Measurements from ENCODE around the gene C11orf21. TPM values are rescaled to one million over a fixed set of nuclear protein-coding genes. Genes with fewer than 3 reads are reported as not detected.
A peak's percentile ranks its signal among the peaks of the same experiment; 100 is the strongest.

Gene C11orf21
- total and polyA plus RNA-seq, 2 experiments from 2014 or later = 0.17 to 0.68 TPM

DNA sequence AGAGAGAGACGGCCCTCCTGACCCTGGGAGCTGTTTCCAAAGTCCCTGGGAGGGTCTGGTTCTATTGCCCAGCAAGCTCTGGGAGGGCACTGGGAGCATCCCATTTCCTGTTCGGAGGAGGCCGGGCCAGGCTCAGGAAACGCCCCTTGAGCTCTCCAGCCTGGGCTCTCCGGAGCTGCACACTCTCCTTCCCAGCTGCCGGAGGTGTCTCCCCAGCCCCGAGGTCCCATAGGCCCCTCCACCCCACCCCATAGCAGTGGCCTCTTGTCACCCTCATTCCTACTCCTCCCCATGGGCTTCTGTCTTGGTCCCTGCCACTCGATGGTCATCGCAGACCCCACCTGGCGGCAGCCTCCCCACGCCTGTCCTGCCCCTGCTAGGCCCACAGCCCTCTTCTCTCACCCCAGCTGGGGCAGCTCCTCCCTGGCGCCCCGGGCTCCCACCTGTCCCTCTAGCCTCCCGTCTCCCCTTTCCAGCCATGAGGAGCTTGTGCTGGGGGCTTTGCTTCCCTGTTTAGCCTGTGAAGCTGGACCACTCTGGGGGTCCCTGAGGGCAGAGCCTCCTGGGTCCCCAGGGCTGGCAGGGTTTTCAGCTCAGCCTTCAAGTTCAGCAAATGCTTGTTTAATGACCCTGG, 2.9 kb upstream of the C11orf21 start:
- no peak overlapping the region for H2AFZ ChIP-seq
- H3K4me3 ChIP-seq = no peak overlapping the region
- no peaks in the 10 kb centered on the region for H3K9me3 ChIP-seq (ENCODE audit: low read depth)
- 92% methylated on average over 14 of the region's 14 CpGs for WGBS (ENCODE audit: low lambda C conversion rate, missing lambda C conversion rate)
- peak overlapping the region; percentile 70 for H3K4me2 ChIP-seq
- H3K27ac ChIP-seq = peak overlapping the region; percentile 99
- H3K4me1 ChIP-seq (ENCODE audit: insufficient read depth) = peaks cover 57% of the 10 kb centered on the region
- no peaks in the 10 kb centered on the region for H3K79me2 ChIP-seq
- no peaks in the 10 kb centered on the region for H3K27me3 ChIP-seq
- no peak for DNase-seq (ENCODE audit: low spot score)
- H3K36me3 ChIP-seq (replicated peaks; ENCODE audit: insufficient read depth, low read depth) = no peaks in the 10 kb centered on the region
- TF ChIP-seq EZH2phosphoT487 (IDR thresholded peaks at IDR 0.05; ENCODE audit: low read depth, severe bottlenecking, unreplicated experiment) = no peak
- TF ChIP-seq, protein P1, sequence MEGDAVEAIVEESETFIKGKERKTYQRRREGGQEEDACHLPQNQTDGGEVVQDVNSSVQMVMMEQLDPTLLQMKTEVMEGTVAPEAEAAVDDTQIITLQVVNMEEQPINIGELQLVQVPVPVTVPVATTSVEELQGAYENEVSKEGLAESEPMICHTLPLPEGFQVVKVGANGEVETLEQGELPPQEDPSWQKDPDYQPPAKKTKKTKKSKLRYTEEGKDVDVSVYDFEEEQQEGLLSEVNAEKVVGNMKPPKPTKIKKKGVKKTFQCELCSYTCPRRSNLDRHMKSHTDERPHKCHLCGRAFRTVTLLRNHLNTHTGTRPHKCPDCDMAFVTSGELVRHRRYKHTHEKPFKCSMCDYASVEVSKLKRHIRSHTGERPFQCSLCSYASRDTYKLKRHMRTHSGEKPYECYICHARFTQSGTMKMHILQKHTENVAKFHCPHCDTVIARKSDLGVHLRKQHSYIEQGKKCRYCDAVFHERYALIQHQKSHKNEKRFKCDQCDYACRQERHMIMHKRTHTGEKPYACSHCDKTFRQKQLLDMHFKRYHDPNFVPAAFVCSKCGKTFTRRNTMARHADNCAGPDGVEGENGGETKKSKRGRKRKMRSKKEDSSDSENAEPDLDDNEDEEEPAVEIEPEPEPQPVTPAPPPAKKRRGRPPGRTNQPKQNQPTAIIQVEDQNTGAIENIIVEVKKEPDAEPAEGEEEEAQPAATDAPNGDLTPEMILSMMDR (IDR thresholded peaks at IDR 0.05; ENCODE audit: poor library complexity) = no peak
- no peak for TF ChIP-seq EZH2 (IDR thresholded peaks at IDR 0.05; ENCODE audit: borderline replicate concordance)
- no peaks in the 10 kb centered on the region for H4K20me1 ChIP-seq (ENCODE audit: insufficient read depth, poor library complexity, severe bottlenecking)
- no peaks in the 10 kb centered on the region for H3K9me2 ChIP-seq (replicated peaks; ENCODE audit: insufficient read depth)

DNA sequence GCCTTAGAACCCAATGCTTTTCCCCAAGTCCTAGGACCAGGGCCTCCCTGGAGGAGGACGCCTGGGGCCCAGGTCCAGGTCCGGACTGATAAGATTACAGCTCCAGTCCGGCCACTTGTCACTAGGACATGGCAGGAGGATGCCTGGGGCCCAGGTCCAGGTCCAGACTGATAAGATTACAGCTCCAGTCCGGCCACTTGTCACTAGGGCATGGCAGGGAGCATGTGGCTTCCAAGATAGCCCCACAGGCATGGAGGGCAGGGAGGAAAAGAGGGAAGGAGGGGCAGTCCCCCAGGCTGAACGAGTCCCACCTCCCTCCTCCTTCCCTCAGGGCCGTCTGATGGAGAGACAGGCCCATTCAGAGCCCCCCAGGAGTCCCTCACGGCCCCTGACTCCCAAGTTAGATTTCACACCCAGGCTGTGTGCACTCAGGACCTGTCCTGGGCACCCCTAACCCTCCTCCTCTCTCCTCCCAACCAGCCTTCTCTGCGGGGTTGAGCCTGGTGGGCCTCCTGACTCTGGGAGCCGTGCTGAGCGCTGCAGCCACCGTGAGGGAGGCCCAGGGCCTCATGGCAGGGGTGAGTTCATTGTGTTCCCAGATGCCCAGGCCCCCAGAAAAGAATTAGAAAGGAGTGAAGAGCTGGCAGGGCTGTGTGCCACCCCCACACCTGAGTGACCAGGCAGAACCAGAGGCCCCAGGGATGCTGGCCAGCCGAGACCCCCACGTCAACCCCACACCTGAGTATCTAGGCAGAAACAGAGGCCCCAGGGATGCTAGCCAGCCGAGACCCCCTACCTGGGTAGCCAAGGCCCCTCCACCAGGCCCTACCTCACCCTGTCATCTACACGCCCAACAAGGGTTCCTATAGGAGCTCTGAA, 2.1 kb upstream of the C11orf21 start:
- no peaks in the 10 kb centered on the region for H3K79me2 ChIP-seq
- H4K20me1 ChIP-seq (ENCODE audit: insufficient read depth, poor library complexity, severe bottlenecking) = no peaks in the 10 kb centered on the region
- no peaks in the 10 kb centered on the region for H3K36me3 ChIP-seq (replicated peaks; ENCODE audit: insufficient read depth, low read depth)
- peaks cover 61% of the 10 kb centered on the region for H3K4me1 ChIP-seq (ENCODE audit: insufficient read depth)
- peak overlapping the region; percentile 99 for H3K27ac ChIP-seq
- TF ChIP-seq, protein P1 (IDR thresholded peaks at IDR 0.05; ENCODE audit: poor library complexity) = no peak
- no peak for TF ChIP-seq EZH2phosphoT487 (IDR thresholded peaks at IDR 0.05; ENCODE audit: low read depth, severe bottlenecking, unreplicated experiment)
- peak; percentile 71 for DNase-seq (ENCODE audit: low spot score)
- H3K4me2 ChIP-seq = peak overlapping the region; percentile 70
- no peak overlapping the region for H3K4me3 ChIP-seq
- H3K9me3 ChIP-seq (ENCODE audit: low read depth) = no peaks in the 10 kb centered on the region
- no peak overlapping the region for H2AFZ ChIP-seq
- WGBS (ENCODE audit: low lambda C conversion rate, missing lambda C conversion rate) = 52% methylated on average over 15 of the region's 15 CpGs
- no peaks in the 10 kb centered on the region for H3K27me3 ChIP-seq
- H3K9me2 ChIP-seq (replicated peaks; ENCODE audit: insufficient read depth) = no peaks in the 10 kb centered on the region

DNA sequence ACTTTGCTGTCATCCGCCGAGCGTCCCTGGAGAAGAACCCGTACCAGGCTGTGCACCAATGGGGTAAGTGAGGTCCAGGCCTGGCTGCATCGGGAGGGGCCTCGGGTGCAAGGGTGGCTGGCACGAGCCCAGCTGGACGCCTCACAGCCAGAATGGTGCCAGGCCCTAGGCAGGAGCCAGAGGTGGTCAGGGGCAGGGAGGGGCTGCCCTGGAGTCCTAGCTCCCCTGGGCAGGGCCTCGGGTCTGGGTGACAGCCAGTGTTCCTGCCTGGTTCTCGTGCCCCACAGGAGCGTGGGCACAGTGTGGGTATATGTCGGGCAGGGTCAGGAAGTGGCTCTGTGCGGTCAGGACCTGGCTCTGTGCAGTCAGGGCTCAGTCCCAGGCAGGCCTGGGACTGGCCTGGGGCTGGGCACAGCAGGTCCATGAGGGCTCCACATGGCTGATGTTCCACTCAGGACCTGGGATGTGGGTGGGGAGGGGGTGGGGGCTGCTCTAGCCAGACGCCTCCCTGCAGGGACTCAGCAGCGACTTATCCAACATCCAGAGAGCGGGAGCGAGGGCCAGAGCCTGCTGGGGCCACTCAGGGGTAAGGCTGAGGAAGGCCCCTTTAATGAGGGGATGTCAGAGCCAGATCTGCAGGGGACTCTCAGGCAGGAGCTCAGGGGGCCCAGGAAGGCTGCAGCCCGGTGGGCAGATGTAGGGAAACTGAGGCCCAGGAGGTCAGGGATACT, 1.3 kb upstream of the C11orf21 start:
- no peaks in the 10 kb centered on the region for H3K9me2 ChIP-seq (replicated peaks; ENCODE audit: insufficient read depth)
- TF ChIP-seq EZH2phosphoT487 (IDR thresholded peaks at IDR 0.05; ENCODE audit: low read depth, severe bottlenecking, unreplicated experiment) (no peak), EZH2 (IDR thresholded peaks at IDR 0.05; ENCODE audit: borderline replicate concordance) (no peak)
- TF ChIP-seq, protein P1 (IDR thresholded peaks at IDR 0.05; ENCODE audit: poor library complexity) = no peak
- peak overlapping the region; percentile 70 for H3K4me2 ChIP-seq
- no peaks in the 10 kb centered on the region for H3K36me3 ChIP-seq (replicated peaks; ENCODE audit: insufficient read depth, low read depth)
- no peaks in the 10 kb centered on the region for H3K79me2 ChIP-seq
- H3K4me1 ChIP-seq (ENCODE audit: insufficient read depth) = peaks cover 62% of the 10 kb centered on the region
- H4K20me1 ChIP-seq (ENCODE audit: insufficient read depth, poor library complexity, severe bottlenecking) = no peaks in the 10 kb centered on the region
- H3K27ac ChIP-seq = peak overlapping the region; percentile 99
- no peaks in the 10 kb centered on the region for H3K27me3 ChIP-seq
- no peaks in the 10 kb centered on the region for H3K9me3 ChIP-seq (ENCODE audit: low read depth)
- no peak overlapping the region for H2AFZ ChIP-seq
- peak; percentile 19 for DNase-seq (ENCODE audit: low spot score)
- no peak overlapping the region for H3K4me3 ChIP-seq
- WGBS (ENCODE audit: low lambda C conversion rate, missing lambda C conversion rate) = 85% methylated on average over 18 of the region's 18 CpGs

Data from hepatocyte (in vitro differentiated cells).